RPMI8226 (cell line): Measurements from ENCODE around the gene WDR91.

Source experiments
- DNase-seq: peaks from one replicate; pipeline ENCODE4 v3.0.0-alpha.2; 2015

Gene WDR91

DNA sequence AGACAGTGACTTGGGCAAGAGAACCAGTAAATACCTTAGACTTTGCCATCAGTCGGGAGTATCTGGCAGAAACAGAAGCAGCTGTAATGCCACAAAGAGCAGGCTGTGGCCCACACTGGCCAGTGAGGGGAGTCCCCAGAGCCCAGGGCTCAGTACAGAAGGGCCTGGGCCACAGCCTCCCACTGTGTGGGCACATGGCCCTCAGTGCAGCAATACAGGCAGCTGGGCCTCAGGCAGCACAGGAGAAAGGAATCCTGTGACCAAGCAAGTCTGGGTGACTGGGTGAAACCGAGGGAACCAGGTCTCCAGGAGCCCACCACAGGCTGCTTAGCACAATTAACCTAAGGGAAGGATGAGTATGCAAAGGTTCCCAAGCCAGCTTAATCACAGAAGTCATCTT lies 14.0 kb downstream of the WDR91 start:
- no peak for DNase-seq

- no peak for DNase-seq
Measured at GRCh38 chr7:135195968-135196629, 15.2 kb downstream of the WDR91 start.

- DNase-seq = no peak
Measured at GRCh38 chr7:135195156-135195555, 16.2 kb downstream of the WDR91 start.

GRCh38 chr7:135194494-135195095 lies 16.7 kb downstream of the WDR91 start:
- no peak for DNase-seq

DNA sequence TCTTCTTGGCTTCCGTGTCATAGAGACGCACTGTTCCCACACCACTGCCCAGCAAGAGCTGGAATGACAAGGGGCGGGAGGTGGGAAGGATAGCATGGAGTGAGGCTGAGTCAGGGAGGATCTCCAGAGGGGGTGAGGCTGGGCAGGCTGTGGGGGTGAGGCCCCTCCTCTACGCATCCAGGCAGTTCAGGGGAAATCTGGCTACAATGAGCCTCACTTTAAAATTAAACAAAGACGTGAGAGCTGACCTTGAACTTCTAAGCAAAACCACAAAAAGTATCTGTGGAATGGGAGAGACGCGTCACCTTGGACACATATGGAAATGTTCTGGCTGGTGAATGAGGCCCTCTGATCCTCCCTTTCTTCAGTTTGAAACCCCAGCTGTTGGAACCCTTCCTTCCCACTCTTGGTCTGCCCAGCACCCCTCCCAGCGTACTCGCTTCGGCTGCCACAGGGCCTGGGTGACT lies 17.7 kb downstream of the WDR91 start:
- no peak for DNase-seq

DNA sequence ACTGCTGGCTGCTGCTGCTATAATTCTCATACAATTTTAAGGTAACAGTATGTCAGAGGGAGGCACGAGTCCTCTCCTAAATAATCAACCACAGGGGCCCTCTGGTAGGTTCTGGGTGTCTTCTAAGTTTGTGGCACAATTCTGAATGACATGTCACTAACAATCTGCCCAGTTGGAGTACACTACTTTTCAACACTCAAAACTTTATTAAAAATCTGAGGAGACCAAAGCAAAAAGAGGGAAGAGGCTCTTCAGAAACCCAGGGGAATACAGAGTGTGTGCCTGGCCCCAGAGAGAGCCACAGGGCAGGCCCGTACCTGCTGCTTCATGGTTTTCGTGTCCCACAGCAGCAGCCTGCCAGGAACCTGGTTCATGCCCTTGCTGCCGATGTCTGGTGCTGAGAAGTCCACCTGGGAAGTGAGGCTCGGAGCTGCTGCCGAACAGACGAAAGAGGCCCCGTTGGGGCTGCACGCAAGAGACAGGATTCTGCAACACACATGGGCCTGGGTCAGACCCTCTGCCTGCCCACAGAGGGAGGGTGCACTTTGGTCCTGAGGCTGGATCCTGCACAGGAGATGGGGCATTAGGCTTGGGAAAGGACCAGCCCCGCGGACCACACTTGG lies 18.3 kb downstream of the WDR91 start:
- no peak for DNase-seq

- DNase-seq = no peak
Measured at GRCh38 chr7:135190703-135191102, 20.6 kb downstream of the WDR91 start.

GRCh38 chr7:135189961-135190360 lies 21.4 kb downstream of the WDR91 start:
- no peak for DNase-seq

DNA sequence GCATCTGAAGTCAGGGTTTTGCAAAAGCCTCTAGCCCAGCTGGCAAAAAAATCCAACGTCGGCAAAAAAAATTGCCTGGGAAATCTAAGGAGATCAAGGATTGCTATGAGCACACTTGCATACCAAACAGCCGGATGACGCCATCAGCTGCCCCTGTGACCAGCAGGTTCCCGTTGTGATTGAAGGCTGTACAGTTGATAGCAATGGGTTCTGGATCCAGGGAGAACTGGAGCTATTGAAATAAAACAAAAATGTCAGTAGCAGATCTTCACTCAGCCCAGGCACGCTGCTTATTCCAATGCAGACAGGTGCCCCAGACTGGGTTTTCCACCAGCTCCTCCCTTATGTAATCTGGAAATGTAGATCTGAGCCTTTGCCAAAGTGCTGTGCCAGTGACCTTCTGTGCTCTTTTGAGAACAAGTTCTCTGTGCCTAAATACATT lies 22.1 kb downstream of the WDR91 start:
- no peak for DNase-seq

DNA sequence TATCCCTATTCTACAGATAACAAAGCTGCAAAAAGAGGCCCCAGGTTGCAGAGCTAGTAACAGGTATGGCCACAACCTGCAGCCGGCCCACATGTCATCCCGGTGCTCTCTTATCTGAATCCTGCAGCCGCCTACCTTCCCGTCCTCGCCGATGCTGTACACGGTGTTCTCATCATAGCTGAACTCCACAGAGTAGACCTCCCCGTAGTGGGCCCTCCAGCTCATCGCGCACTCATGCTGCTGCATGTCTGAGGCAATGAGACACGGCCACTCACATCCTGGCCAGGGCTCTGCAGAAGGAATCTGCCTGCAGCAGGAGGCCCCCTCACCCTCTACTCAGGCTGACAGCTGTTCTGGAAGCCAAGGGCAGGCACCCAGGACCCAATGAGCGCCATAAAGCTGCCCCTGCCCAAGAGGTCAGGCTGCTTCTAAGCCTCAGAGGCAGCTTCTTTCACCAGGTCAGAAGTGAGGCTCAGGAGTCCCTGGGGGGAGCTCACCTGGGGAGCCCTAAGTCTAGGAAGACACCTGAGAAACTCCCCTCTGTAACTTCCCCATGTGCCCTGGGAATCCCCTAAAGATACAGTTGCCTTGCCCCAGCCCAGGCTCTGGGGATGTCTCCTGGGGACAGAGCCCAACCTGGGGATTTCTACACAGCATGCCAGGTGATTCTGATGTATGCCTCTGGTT lies 22.9 kb downstream of the WDR91 start:
- DNase-seq = no peak

DNA sequence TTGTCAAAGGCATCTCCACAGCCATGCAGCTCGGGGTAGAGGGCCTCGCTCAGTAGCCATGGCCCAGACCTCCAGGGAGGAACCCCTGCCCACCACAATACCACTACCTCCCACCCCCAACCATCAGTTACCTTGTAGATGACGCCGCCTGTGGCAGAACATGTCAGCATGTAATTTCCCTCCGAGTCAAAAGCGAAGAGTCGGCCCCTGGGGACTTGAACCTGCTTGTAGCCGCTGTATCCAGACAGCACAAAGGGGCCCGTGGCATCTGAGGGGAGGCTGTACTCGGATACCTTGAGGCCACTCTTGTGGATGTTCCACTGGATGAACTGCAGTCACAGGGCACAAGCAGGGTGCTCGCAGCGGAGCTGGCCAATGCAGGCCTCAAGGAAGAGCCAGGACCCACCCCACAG lies 24.5 kb downstream of the WDR91 start:
- DNase-seq = no peak

DNA sequence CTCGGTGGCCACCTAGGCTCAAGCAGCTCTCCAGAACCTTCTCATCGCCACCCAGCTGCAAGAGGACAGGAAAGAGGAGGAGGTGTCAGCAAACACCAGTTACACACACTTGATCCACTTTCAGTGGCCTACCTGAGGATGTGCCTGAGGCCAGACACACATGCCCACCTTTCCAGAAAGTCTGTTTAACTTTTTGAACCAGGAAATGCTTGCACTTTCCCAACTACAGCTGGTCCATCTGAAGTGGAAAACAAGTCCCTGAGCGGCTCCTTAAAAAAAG lies 25.1 kb downstream of the WDR91 start:
- no peak for DNase-seq

DNA sequence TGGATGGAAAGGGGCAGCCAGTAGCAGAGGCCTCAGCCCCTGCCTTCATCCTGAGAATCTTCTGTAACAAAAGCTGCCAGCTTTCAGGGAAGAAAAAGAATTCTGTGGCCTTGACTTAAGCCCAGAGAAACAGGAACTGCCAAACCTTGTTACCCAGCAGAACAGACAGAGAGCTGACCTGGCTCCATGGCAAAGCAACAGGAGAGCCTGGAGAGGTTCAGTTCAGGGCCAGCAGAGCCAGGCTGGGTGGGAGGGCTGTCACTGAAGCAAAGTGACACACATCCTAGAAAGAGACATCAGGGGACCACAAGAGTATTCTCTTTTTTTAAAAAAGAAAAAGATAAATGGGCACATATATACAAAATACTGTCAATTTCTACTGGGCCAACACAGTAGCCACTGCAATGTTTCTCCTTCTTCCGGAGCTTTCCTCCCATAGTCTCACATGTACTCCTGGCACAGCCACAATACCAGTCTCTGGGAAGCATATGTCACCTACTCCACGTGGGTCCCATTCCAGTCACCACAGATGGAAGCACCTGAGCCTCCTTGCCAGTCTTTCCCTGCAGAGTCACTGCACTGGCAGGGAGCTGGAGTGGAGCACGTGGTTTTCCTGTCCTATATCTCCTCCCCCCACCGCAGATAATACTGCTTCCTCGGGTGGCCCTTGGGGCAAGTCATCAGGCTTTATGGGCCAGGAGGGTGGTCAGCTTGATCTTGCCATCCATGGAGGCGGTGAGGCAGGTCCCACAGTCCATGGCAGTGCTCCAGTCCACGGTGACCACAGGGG lies 25.7 kb downstream of the WDR91 start:
- DNase-seq = no peak

GRCh38 chr7:135184254-135184841 lies 27.0 kb downstream of the WDR91 start:
- no peak for DNase-seq

GRCh38 chr7:135183478-135183877 lies 27.8 kb downstream of the WDR91 start:
- no peak for DNase-seq

GRCh38 chr7:135181929-135182678 lies 29.2 kb downstream of the WDR91 start:
- no peak for DNase-seq

- DNase-seq = no peak
Measured at GRCh38 chr7:135181261-135181928, 29.9 kb downstream of the WDR91 start.

DNA sequence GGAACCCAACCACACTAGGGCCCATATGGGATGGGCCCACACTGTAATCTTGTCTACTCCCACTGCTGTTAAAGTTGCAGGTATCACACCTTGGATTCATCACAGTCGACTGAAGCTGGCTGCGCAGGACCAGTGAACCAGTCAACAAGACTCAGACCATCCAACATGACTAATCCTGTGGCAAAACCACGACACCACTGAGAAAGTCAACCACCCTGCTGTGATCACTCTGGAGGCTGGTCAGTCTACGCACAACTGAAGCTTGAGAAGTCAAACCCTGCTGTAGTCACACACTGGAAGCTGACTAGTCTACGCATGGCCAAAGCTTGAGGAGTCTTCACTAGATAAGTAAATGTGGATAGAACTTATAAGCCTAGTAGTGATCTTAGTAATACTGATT lies 31.2 kb downstream of the WDR91 start:
- no peak for DNase-seq

GRCh38 chr7:135179321-135179925 lies 31.9 kb downstream of the WDR91 start:
- DNase-seq = no peak

DNA sequence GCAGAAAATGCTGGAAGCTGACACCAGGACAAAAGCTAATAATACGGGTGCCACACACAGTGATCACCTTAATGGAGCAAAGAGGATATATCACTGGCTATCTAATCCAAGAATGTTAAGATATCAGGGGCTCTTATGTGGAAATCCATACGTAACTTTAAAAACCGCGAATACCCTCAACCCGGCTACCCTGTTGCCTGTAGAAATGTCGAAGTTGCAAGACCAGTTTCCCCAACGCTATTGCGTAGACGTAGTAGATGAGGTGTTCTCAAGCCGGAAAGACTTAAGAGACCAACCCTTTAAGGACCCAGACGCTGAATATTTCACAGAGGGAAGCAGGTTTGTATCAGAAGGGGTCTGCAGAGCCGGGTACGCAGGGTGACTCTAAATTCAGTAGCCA lies 33.0 kb downstream of the WDR91 start:
- no peak for DNase-seq
